C4-2B (cell line): ENCODE results near the gene STXBP2.
A peak's percentile ranks its signal among the peaks of the same experiment; 100 is the strongest.

Source experiments
- H3K27ac ChIP-seq: fragments of 450-650 bp; 2 replicates; pipeline ENCODE4 v1.5.1; 2017
- CTCF ChIP-seq: fragments of 450-650 bp; conservative IDR thresholded peaks from 2 replicates; pipeline ENCODE4 v1.5.1; 2017; ENCODE audit warnings: mild to moderate bottlenecking
- ZFX ChIP-seq: fragments of 450-650 bp; IDR thresholded peaks from 2 replicates; pipeline ENCODE4 v1.6.1; 2017

STXBP2 gene

GRCh38 chr19:7674010-7675005, 37.4 kb downstream of the STXBP2 start:
- TF ChIP-seq CTCF = no peak
- TF ChIP-seq ZFX = no peak
- H3K27ac ChIP-seq = no peak overlapping the region

- TF ChIP-seq ZFX (no peak), CTCF (no peak)
Measured at GRCh38 chr19:7676376-7676775, 39.5 kb downstream of the STXBP2 start.

GRCh38 chr19:7676854-7677253, 39.9 kb downstream of the STXBP2 start, which contains the start of gene MCEMP1:
MCEMP1 (plus strand) TSS chr19:7677090; CDS start chr19:7677121, 31 bp downstream.
- H3K27ac ChIP-seq = no peak within 1 kb of the TSS
- no peak for TF ChIP-seq CTCF
- no peak for TF ChIP-seq ZFX

More at GRCh38 chr19:7676376-7676775, 39.5 kb downstream of the STXBP2 start:
- H3K27ac ChIP-seq = no peak overlapping the region

GRCh38 chr19:7677669-7678311, 40.9 kb downstream of the STXBP2 start:
- H3K27ac ChIP-seq = no peak overlapping the region
- TF ChIP-seq CTCF (no peak), ZFX (no peak)

GRCh38 chr19:7678971-7679751, 42.3 kb downstream of the STXBP2 start:
- no peak overlapping the region for H3K27ac ChIP-seq
- TF ChIP-seq CTCF (no peak), ZFX (no peak)

- peak overlapping the region; percentile 95 for H3K27ac ChIP-seq
- no peak for TF ChIP-seq CTCF
- TF ChIP-seq ZFX = no peak
Measured at GRCh38 chr19:7679771-7680605, 43.1 kb downstream of the STXBP2 start.
